Activated CD8-positive, alpha-beta T cell treated with anti-CD3 and anti-CD28 coated beads for 36 hours (primary cell): ENCODE data around the gene AMIGO3. TPM values are rescaled to one million over a fixed set of nuclear protein-coding genes. Genes with fewer than 3 reads are reported as not detected.

Experiments used
- ATAC-seq: fragments of 200-7000 bp; cut with Tn5 transposase; one replicate; pipeline ENCODE4 v1.10.0; 2021; ENCODE audit warnings: mild to moderate bottlenecking, moderate library complexity
- CTCF ChIA-PET: fragments of 350-600 bp; sonication (Branson Sonifier 250); formaldehyde crosslinking; loops from one replicate; lab custom pipeline; 2021; ENCODE audit warnings: antibody characterized with exemption; lab: Charles Lee
- POLR2A ChIA-PET: fragments of 350-600 bp; sonication (Branson Sonifier 250); formaldehyde crosslinking; loops from one replicate; lab custom pipeline; 2021; ENCODE audit warnings: antibody characterized with exemption; lab: Charles Lee
- DNase-seq: peaks from one replicate; pipeline ENCODE4 v3.0.0-alpha.2; 2020
- H3K27ac Mint-ChIP-seq: one replicate; pipeline ENCODE4 v1.8.0; 2021; ENCODE audit warnings: mild to moderate bottlenecking, mixed read lengths
- H3K27me3 Mint-ChIP-seq: one replicate; pipeline ENCODE4 v1.8.0; 2021; ENCODE audit warnings: mixed read lengths
- H3K36me3 Mint-ChIP-seq: one replicate; pipeline ENCODE4 v1.8.0; 2021; ENCODE audit warnings: low read depth, mixed read lengths
- H3K4me1 Mint-ChIP-seq: one replicate; pipeline ENCODE4 v1.8.0; 2021; ENCODE audit warnings: low read depth, mixed read lengths
- H3K4me3 Mint-ChIP-seq: one replicate; pipeline ENCODE4 v1.8.0; 2021; ENCODE audit warnings: mild to moderate bottlenecking, moderate library complexity, mixed read lengths
- H3K9me3 Mint-ChIP-seq: one replicate; pipeline ENCODE4 v1.8.0; 2021; ENCODE audit warnings: mixed read lengths
- CTCF ChIP-seq: fragments of 200-600 bp; IDR thresholded peaks from one replicate; pipeline ENCODE4 v1.8.0; 2022; ENCODE audit warnings: antibody characterized with exemption, mild to moderate bottlenecking
- intact Hi-C: fragments of 100-400 bp; cut with micrococcal nuclease; formaldehyde crosslinking; loops from one replicate; pipeline ENCODE4 v1.10.0; 2022
- total RNA-seq, 2 experiments: library from RNA; stranded (reverse); gene quantifications; one replicate each; pipeline ENCODE4 v1.2.3, GENCODE V29; 2021

The AMIGO3 gene
- total RNA-seq, 2 experiments from 2014 or later, result 0.23 TPM; not detected in 1

DNA sequence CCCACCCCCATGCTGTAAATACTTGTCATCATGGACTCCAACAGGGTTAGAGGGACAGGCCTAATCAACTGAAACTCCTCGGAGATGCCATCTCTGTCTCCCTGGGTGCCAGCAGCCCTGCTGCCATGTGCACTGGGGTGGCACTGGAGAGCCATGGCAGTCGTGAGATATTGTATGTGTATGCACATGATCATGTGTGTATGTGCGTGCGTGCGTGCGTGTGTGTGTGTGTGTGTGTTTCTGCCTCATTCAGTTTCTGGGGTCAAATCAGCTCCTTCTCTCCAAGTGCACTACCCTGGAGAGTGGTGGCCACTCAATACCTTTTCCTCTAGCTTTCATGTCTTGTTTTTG, 48.6 kb downstream of the AMIGO3 start:
- peaks cover 8% of the 10 kb centered on the region for H3K36me3 Mint-ChIP-seq
- ATAC-seq (no peak), DNase-seq (no peak)
- POLR2A ChIA-PET, result interaction anchor here (1.2 to 4.6 kb wide), 2 partner anchors 11 to 131 kb away, joined by 5 to 37 read pairs; no protein-coding TSS in a partner anchor
- CTCF ChIA-PET, result interaction anchor here (0.7 to 3.3 kb wide), 24 partner anchors 11 to 419 kb away, joined by 3 to 185 read pairs (median 4); partner anchors contain the start of gene DAG1
- no peaks in the 10 kb centered on the region for H3K9me3 Mint-ChIP-seq
- H3K4me1 Mint-ChIP-seq, result peaks cover 26% of the 10 kb centered on the region
- intact Hi-C loops, result loop anchor here (1.0 kb wide), 1 partner anchor 131 kb away; no protein-coding TSS in a partner anchor
- TF ChIP-seq CTCF, result no peak
- no peak overlapping the region for H3K4me3 Mint-ChIP-seq
- H3K27ac Mint-ChIP-seq, result no peak overlapping the region
- H3K27me3 Mint-ChIP-seq, result no peaks in the 10 kb centered on the region

- Mint-ChIP-seq H3K27me3 (no peaks in the 10 kb centered on the region), H3K4me1 (peaks cover 14% of the 10 kb centered on the region), H3K36me3 (peaks cover 2% of the 10 kb centered on the region), H3K4me3 (no peak overlapping the region), H3K27ac (no peak overlapping the region), H3K9me3 (no peaks in the 10 kb centered on the region)
- no peak for TF ChIP-seq CTCF
- ChIA-PET CTCF (interaction anchor here (0.9 to 2.0 kb wide), 3 partner anchors 102 to 131 kb away, joined by 4 to 25 read pairs (median 8); no protein-coding TSS in a partner anchor), POLR2A (no interaction called here)
- no peak for ATAC-seq
- intact Hi-C loops, result no loop called here
- DNase-seq, result no peak
Measured at GRCh38 chr3:49669352-49669751, 50.1 kb downstream of the AMIGO3 start.

DNA sequence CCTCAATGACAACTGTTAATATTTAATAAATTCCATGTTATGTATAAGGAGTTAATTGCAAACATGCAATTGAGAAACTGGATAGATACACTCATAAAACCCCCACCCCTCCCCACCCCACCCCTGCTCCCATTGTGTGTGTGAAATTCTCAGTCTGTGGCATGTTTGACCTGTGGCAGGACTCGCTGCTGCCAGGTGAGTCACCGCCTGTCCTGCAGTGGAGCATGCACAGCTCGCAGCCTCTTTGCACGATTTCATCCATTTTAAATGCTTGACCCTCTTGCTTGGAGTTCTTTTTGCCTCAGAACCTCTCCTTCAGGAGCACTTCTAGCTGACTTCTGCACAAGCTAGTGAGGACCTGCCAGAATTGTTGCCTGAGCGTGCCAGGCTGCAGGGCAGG, 50.6 kb downstream of the AMIGO3 start:
- DNase-seq (no peak), ATAC-seq (no peak)
- peaks cover 2% of the 10 kb centered on the region for H3K36me3 Mint-ChIP-seq
- ChIA-PET CTCF (interaction anchor here (0.9 to 2.0 kb wide), 3 partner anchors 102 to 131 kb away, joined by 4 to 25 read pairs (median 8); no protein-coding TSS in a partner anchor), POLR2A (no interaction called here)
- H3K4me3 Mint-ChIP-seq, result no peak overlapping the region
- H3K27ac Mint-ChIP-seq, result no peak overlapping the region
- H3K9me3 Mint-ChIP-seq, result no peaks in the 10 kb centered on the region
- intact Hi-C loops, result no loop called here
- H3K4me1 Mint-ChIP-seq, result peaks cover 14% of the 10 kb centered on the region
- no peaks in the 10 kb centered on the region for H3K27me3 Mint-ChIP-seq
- no peak for TF ChIP-seq CTCF

DNA sequence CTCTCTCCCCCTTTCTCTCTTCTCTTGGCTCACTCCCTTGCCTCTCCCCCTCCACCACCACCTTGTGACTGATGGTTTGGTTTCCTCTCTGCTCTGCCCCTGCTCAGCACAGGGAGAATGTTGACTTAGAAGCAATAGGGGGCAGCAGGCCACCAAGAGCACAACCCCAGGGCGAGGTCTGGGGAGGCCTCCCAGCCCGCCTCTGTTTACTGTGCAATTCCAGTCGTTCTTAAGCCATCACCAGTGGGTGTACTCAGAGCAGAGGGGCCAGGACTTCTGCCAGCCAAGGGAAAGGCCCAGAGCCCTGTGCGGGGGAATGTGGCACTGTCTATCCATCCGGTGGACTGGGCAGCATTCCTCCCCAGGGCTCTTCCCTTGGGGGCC, 51.1 kb downstream of the AMIGO3 start:
- no peak overlapping the region for H3K27ac Mint-ChIP-seq
- POLR2A ChIA-PET, result no interaction called here
- no peak for ATAC-seq

More for the DNA sequence above, 51.1 kb downstream of the AMIGO3 start:
- Mint-ChIP-seq H3K36me3 (peaks cover 2% of the 10 kb centered on the region), H3K4me1 (peaks cover 12% of the 10 kb centered on the region), H3K4me3 (no peak overlapping the region), H3K27me3 (no peaks in the 10 kb centered on the region), H3K9me3 (no peaks in the 10 kb centered on the region)
- CTCF ChIA-PET, result interaction anchor here (1.4 to 2.0 kb wide), 2 partner anchors 129 to 131 kb away, joined by 8 to 25 read pairs; no protein-coding TSS in a partner anchor
- TF ChIP-seq CTCF, result no peak
- intact Hi-C loops, result no loop called here
- no peak for DNase-seq
